GM18909 (cell line): Measurements from ENCODE around the gene ERCC3.
"Not testable (repeated sequence)": the region's sequence is repeated elsewhere in the genome, so short reads cannot be mapped to it uniquely, and the experiment has no call there.

Experiments used
- ATAC-seq: cut with Tn5 transposase; IDR thresholded peaks from one replicate; pipeline ENCODE4 v1.9.1; 2021; ENCODE audit warnings: mild to moderate bottlenecking; ENCODE audit not compliant: unreplicated experiment, poor library complexity

ERCC3 gene

GRCh38 chr2:127280693-127281092, 13.3 kb downstream of the ERCC3 start:
- no peak for ATAC-seq

GRCh38 chr2:127279781-127280180, 14.2 kb downstream of the ERCC3 start:
- no peak for ATAC-seq

- no peak for ATAC-seq
Measured at GRCh38 chr2:127278959-127279358, 15.0 kb downstream of the ERCC3 start.

GRCh38 chr2:127277028-127277427, 16.9 kb downstream of the ERCC3 start:
- peak; percentile 90 for ATAC-seq

- ATAC-seq: no peak
Measured at GRCh38 chr2:127275789-127276188, 18.2 kb downstream of the ERCC3 start.

- ATAC-seq: no peak
Measured at GRCh38 chr2:127275356-127275755, 18.6 kb downstream of the ERCC3 start.

GRCh38 chr2:127270663-127271062, 23.3 kb downstream of the ERCC3 start:
- no peak for ATAC-seq

- ATAC-seq: no peak
Measured at GRCh38 chr2:127261804-127262406, 32.0 kb downstream of the ERCC3 start.

- ATAC-seq: no peak
Measured at GRCh38 chr2:127259355-127259754, 34.6 kb downstream of the ERCC3 start.

GRCh38 chr2:127256866-127257265, 37.1 kb downstream of the ERCC3 start:
- ATAC-seq: no peak

- ATAC-seq: no peak
Measured at GRCh38 chr2:127256381-127256780, 37.6 kb downstream of the ERCC3 start.

GRCh38 chr2:127255721-127256120, 38.2 kb downstream of the ERCC3 start:
- no peak for ATAC-seq

GRCh38 chr2:127255146-127255545, 38.8 kb downstream of the ERCC3 start:
- ATAC-seq: no peak

- ATAC-seq: no peak
Measured at GRCh38 chr2:127254386-127254981, 39.5 kb downstream of the ERCC3 start.

- not testable (repeated sequence) for ATAC-seq
Measured at GRCh38 chr2:127241184-127241583, 52.8 kb downstream of the ERCC3 start.

GRCh38 chr2:127239395-127239794, 54.5 kb downstream of the ERCC3 start:
- no peak for ATAC-seq

- not testable (repeated sequence) for ATAC-seq
Measured at GRCh38 chr2:127237768-127238167, 56.2 kb downstream of the ERCC3 start.

GRCh38 chr2:127235082-127235702, 58.8 kb downstream of the ERCC3 start:
- no peak for ATAC-seq

GRCh38 chr2:127233710-127234109, 60.2 kb downstream of the ERCC3 start:
- no peak for ATAC-seq

GRCh38 chr2:127231130-127231865, 62.6 kb downstream of the ERCC3 start:
- ATAC-seq: no peak

GRCh38 chr2:127229555-127229954, 64.4 kb downstream of the ERCC3 start:
- no peak for ATAC-seq
